Measurements from ENCODE around the gene AQP12A.

- no peak for TF ChIP-seq CTCF (conservative IDR thresholded peaks at IDR 0.05; ENCODE audit: low read depth, low read length)
- no peak for TF ChIP-seq EZH2 (IDR thresholded peaks at IDR 0.05; ENCODE audit: low read length, unreplicated experiment)
These were observed 42.9 kb upstream of the AQP12A start for GRCh38 chr2:240648650-240649275.
